ENCODE measurements around the gene LRBA. TPM values are rescaled to one million over a fixed set of nuclear protein-coding genes. Genes with fewer than 3 reads are reported as not detected.

LRBA gene
- total RNA-seq, 1 donor from 2014 or later: 28.2 TPM

- Mint-ChIP-seq H3K4me3 (no peak overlapping the region), H3K36me3 (ENCODE audit: low read depth) (peaks cover 27% of the 10 kb centered on the region), H3K27ac (ENCODE audit: unreplicated experiment) (no peak overlapping the region), H3K4me1 (peaks cover 6% of the 10 kb centered on the region), H3K27me3 (ENCODE audit: low read depth) (no peaks in the 10 kb centered on the region), H3K9me3 (peaks cover 11% of the 10 kb centered on the region)
- TF ChIP-seq CTCF (conservative IDR thresholded peaks at IDR 0.05): no peak
- no peak for DNase-seq (ENCODE audit: low read depth, low spot score)
Observed at GRCh38 chr4:150723727-150724411, 291.2 kb downstream of the LRBA start.

GRCh38 chr4:150722908-150723362 is 292.1 kb downstream of the LRBA start:
- no peak for TF ChIP-seq CTCF (conservative IDR thresholded peaks at IDR 0.05)
- no peak for DNase-seq (ENCODE audit: low read depth, low spot score)
- no peaks in the 10 kb centered on the region for H3K27me3 Mint-ChIP-seq (ENCODE audit: low read depth)
- no peak overlapping the region for H3K27ac Mint-ChIP-seq (ENCODE audit: unreplicated experiment)
- H3K4me1 Mint-ChIP-seq: peaks cover 6% of the 10 kb centered on the region
- H3K9me3 Mint-ChIP-seq: peaks cover 9% of the 10 kb centered on the region
- H3K36me3 Mint-ChIP-seq (ENCODE audit: low read depth): peaks cover 23% of the 10 kb centered on the region
- no peak overlapping the region for H3K4me3 Mint-ChIP-seq

GRCh38 chr4:150720973-150721518 is 294.0 kb downstream of the LRBA start:
- no peak overlapping the region for H3K27ac Mint-ChIP-seq (ENCODE audit: unreplicated experiment)
- TF ChIP-seq CTCF (conservative IDR thresholded peaks at IDR 0.05): no peak
- peaks cover 5% of the 10 kb centered on the region for H3K9me3 Mint-ChIP-seq
- DNase-seq (ENCODE audit: low read depth, low spot score): no peak
- no peaks in the 10 kb centered on the region for H3K27me3 Mint-ChIP-seq (ENCODE audit: low read depth)
- peaks cover 6% of the 10 kb centered on the region for H3K4me1 Mint-ChIP-seq
- H3K36me3 Mint-ChIP-seq (ENCODE audit: low read depth): peaks cover 16% of the 10 kb centered on the region
- no peak overlapping the region for H3K4me3 Mint-ChIP-seq

- Mint-ChIP-seq H3K9me3 (no peaks in the 10 kb centered on the region), H3K27me3 (ENCODE audit: low read depth) (no peaks in the 10 kb centered on the region), H3K36me3 (ENCODE audit: low read depth) (peaks cover 3% of the 10 kb centered on the region), H3K4me3 (no peak overlapping the region), H3K27ac (ENCODE audit: unreplicated experiment) (no peak overlapping the region), H3K4me1 (no peaks in the 10 kb centered on the region)
- DNase-seq (ENCODE audit: low read depth, low spot score): no peak
- no peak for TF ChIP-seq CTCF (conservative IDR thresholded peaks at IDR 0.05)
Observed at GRCh38 chr4:150717952-150718351, 297.1 kb downstream of the LRBA start.

GRCh38 chr4:150714462-150715438 is 300.3 kb downstream of the LRBA start:
- Mint-ChIP-seq H3K4me1 (no peaks in the 10 kb centered on the region), H3K4me3 (no peak overlapping the region), H3K9me3 (no peaks in the 10 kb centered on the region), H3K36me3 (ENCODE audit: low read depth) (no peaks in the 10 kb centered on the region), H3K27me3 (ENCODE audit: low read depth) (no peaks in the 10 kb centered on the region), H3K27ac (ENCODE audit: unreplicated experiment) (no peak overlapping the region)
- TF ChIP-seq CTCF (conservative IDR thresholded peaks at IDR 0.05): no peak
- DNase-seq (ENCODE audit: low read depth, low spot score): no peak
